Fibroblast of the conjunctiva (primary cell): ENCODE data around the gene TMEM154.

Experiments
- DNase-seq: peaks from one replicate; pipeline ENCODE4 v3.0.0-alpha.2; 2010; ENCODE audit warnings: low read depth

The TMEM154 gene

GRCh38 chr4:152693871-152694270 lies 14.1 kb upstream of the TMEM154 start:
- DNase-seq: no peak

- no peak for DNase-seq
Measured at GRCh38 chr4:152691761-152692160, 12.0 kb upstream of the TMEM154 start.

DNA sequence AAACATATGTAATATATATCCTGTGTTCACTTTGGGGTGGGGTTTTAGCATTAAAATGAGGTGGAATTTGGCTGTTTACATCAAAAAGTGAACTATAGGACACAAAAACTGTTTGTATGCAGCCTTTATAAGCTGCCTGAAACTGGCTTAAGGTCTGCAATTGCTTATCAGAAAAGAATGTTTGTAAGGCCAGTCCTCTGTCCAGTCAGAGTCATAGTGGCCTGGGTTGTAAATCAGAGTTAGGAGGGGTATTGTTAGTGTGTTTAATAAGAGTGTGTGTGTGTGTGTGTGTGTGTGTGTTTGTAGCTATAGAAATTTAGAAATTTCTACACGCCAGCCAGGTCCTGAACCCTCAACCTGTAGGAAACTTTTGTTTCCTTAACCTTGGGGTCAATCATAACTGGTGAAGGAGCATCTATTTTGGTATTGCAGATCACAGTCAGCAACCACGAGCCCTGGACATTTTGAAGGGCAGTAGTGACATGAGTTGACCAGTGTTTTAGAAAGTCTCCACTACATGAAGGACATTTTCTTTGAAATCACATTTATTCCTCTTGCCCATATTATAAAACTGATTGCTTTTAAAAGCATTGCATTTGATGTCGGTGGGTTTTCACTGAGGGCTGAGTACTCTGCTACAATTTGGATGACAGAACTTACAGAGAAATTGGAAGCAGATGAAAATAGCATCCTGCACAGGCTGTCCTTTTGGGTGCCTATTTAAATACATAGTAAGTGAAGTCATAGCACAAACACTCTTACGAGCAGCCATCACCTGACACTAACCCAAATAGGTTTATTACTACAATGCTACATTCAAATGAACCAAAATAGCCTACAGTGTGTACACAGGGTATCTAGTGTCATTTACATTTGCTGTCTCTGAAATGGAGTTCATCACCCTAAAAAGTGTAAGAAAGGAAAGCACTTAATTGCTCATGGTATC lies 11.2 kb upstream of the TMEM154 start:
- DNase-seq: no peak

GRCh38 chr4:152689615-152690501 lies 10.1 kb upstream of the TMEM154 start:
- no peak for DNase-seq

GRCh38 chr4:152687974-152688599 lies 8.3 kb upstream of the TMEM154 start:
- no peak for DNase-seq

- no peak for DNase-seq
Measured at GRCh38 chr4:152686452-152687013, 6.7 kb upstream of the TMEM154 start.

DNA sequence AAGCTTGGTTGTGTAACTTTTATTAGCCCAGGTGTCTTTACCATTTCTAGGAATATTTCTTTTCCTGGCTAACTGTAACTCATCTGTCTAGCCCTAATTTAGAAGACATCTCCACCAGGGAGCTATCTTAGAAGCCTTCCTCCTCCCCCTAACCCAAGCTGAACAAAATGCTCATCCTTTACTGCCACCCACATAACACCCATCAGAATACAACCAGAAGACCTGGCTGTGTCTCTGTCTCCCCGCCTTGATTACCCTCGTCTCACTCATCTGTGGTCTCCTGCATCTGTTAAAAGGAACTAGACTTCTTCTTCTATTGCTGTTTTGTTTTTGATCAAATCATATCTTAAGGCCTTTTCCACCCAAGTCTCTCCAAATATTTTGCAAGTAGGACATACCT lies 4.8 kb upstream of the TMEM154 start:
- no peak for DNase-seq

DNA sequence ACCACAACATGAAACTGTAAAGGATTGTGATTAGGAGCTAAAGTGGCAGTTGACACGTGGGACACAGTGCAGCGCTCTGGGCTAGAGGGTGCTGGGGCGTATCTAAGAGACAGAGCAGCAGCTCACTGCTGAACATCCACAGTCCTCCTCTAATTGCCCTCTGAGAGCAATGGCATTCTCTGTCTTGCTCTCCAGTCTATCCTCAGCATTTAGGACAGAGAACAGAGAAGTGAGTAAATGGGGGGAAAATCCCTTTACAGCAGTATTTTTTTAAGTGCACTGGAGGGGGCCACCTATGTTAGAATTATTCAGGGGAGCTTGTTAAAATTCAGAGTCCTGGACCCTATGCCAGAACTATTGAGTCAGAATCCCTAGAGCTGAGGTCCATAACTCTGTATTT lies 4.2 kb upstream of the TMEM154 start:
- no peak for DNase-seq

DNA sequence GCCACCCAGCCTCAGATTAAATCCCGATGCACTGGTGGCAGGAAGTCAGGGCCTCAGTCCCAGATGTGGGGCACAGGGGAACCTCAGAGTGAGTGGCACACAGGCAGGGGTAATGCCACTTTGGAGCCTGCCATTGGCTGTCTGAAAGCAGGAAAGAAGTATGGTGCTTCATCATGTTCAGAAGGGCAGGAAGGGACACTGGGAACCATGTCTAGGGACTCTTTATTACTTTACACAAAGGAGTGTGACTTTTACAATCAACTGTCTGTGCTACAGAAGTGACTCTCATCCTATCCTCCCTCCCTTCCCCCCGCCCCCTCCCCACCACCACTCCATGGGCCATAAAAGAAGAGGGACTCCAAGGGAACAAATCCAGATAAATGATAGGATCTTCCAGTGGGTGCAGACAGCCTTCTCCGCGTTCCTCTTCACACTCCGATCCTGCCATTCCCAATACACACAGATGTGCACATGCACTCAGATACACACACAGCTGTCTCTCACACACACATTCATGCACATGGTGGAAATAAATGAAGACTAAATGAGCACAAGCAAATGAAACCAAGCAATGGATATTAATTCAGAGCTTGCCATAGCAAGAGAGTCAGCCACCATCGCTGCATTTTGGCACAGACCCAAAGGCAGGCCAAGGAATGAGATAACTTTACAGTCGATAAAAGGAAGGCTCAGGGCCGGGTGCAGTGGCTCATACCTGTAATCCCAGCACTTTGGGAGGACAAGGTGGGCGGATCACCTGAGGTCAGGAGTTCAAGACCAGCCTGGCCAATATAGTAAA lies 2.5 kb upstream of the TMEM154 start:
- DNase-seq: no peak

DNA sequence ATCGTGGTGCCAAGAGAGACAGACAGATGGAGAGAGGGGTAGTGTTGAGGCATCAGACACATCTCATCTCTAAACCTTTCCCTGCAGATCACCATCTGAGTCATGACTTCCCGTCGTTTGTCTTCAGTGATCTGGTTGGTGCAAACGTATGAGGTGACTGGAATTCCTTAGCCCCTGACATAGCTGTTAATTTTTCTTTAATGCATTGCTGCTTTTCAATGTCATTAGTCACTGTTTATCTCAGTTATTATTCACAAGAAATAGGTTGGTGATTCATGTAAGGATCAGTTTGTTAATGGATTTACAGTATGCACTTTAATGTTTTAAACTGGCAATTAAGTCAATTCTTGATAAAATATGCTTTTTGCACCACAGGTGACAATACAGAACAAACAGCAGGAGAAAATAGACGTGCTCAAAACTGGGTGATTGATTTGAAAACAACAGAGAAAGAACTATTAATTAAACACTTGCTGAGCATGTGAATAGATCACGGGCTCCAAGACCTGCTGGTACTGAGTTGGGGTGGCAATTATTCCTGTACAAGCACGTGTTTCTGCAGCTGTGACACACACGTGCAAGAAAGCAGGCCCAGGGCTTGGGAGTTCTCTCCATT lies 1.3 kb upstream of the TMEM154 start:
- DNase-seq: peak; percentile 2

DNA sequence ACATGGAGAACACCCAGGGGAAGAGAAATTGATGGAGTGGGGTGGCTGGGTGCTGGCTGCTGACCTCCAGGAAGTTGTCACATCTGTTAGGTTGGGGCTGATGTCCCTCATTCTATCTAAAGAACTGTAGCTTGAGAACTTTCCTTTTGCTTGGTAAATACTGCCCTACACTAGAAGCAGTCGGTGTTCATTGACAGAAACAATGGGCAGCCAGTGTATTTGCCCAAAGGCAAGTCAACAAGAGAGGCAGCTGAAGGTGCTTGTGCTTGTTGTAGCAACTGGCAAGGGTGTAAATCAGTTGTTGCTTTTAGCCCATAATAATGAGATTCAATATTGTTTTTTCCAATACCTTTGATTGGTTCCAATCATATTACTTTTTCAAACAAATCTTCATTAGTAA lies 956 bp downstream of the TMEM154 start:
- no peak for DNase-seq

GRCh38 chr4:152677117-152677516 lies 2.7 kb downstream of the TMEM154 start:
- DNase-seq: no peak

- DNase-seq: no peak
Measured at GRCh38 chr4:152676052-152676854, 3.5 kb downstream of the TMEM154 start.

DNA sequence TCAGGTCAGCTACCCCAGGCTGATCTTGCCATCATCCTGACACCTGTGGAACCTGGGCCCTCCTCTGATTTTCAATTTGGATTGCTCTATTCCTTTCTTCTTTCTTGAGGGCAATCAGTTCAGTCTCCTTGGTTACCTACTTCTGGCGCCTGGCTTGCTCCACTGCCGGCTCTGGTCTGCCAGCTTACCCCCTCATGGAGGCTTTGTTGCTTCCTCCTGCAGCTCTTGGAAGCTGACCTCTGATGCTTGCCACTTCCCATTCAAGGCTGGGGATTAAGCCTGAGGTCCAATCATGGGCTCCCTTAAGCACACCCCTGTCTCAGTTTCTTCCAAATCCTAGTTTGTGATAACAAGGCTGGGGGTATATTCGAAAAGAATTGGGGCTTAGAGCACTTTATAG lies 5.4 kb downstream of the TMEM154 start:
- DNase-seq: no peak

- no peak for DNase-seq
Measured at GRCh38 chr4:152673489-152673888, 6.3 kb downstream of the TMEM154 start.

DNA sequence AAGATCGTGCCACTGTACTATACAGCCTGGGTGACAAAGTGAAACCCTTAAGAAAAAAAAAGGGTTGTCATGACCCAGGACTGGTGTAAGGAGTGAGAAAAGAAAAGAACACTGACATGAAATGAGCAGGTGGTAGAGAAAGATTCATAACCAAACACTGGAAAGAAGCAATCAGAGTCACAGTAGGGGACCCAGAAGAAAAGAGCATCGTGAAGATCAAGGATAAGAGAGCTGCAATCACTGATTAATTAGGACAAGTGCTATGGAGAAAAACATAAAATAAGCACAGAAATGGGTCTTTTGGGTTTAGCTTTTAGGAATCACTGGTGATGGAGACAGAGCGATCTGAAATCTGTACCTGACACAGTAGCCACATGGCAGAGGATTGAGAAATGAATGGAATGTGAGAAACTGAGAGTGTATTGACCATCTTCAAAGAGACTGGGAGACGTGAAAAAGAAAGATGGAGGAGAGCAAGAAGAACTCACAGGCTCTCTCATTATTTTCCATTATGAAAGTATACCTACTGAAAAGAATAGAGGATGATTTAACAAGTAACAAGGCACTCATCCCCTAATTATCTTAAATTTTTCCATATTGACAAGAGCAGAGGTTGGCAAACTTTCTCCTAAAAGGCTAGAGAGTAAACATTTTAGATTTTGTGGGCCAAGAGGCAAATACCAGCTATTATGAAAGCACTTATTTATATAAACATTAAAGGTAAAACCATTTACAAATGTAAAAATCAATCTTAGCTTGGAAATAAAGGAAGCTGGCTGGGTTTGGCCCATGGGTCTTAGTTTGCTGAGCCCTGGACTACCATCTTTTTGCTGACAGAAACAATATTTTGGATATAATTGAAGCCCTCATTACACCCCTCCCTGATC lies 7.3 kb downstream of the TMEM154 start:
- no peak for DNase-seq

DNA sequence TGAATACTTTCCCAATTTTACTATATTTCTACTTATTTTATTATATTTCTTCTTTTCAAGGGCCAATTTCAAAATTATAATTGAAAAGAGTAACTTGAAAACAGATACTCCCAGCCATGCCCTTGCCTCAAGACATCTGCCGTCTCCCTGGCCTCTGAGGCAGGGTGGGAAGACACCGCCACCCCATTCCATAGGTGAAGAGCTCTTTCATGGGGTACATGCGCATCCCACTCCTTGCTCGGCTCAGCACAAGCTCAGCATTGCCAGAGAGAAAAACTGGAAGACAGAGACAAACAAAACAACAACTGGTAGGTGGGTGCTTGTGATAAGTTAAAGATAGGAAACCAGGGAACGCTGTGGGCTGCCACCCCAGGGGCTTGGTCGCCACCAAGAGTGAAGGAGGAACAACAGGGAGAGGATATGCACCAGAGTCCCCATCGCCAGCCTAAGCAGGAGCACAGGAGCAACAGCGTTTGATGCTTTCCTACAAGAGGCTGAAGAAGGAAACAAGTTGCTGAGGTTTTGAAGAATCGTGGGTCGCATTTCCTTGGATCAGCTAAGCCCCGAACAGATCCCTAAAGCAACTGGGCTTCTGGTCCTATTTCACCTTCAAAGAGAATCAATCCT lies 11.3 kb downstream of the TMEM154 start:
- no peak for DNase-seq

GRCh38 chr4:152667781-152668180 lies 12.0 kb downstream of the TMEM154 start:
- DNase-seq: no peak

DNA sequence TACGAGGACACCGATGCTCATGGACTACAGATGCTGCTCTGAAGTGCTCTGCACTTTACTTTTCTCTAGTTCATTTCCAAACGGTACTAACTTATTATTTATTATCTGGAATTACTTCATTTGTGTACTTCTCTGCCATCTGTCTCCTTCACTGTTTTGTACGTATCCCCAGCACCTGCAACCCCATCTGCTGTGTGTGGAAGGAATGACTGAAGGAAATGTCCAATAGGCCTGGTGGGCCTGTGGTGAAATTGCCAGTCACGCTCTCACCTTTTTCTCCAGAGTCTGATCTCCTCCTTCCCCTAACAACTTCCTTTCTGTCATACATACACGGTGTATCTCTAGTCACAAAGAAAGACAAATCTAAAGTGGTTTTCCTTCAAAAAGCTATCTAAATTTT lies 12.9 kb downstream of the TMEM154 start:
- DNase-seq: no peak
